OCI-LY7 (cell line): Measurements from ENCODE around the gene POLA2. TPM values are rescaled to one million over a fixed set of nuclear protein-coding genes. Genes with fewer than 3 reads are reported as not detected.
A peak's percentile ranks its signal among the peaks of the same experiment; 100 is the strongest.

Experiments used
- Bru-seq: library from RNA; stranded (reverse); fragments of 400-500 nt; gene quantifications from one replicate; lab custom pipeline; 2021; lab: Mats Ljungman, UMichigan
- BruChase-seq, 2 experiments: library from RNA; stranded (reverse); fragments of 400-500 nt; gene quantifications; one replicate each; lab custom pipeline; 2021; lab: Mats Ljungman, UMichigan
- BruUV-seq: library from RNA; stranded (reverse); fragments of 400-500 nt; replicated peaks from 2 replicates; lab custom pipeline; 2021; lab: Mats Ljungman, UMichigan
- CTCF ChIA-PET: fragments of 300-600 bp; sonication (Branson Sonifier 250); formaldehyde crosslinking; loops from one replicate; lab custom pipeline; 2022; ENCODE audit warnings: antibody characterized with exemption; ENCODE audit not compliant: unreplicated experiment; lab: Charles Lee
- POLR2A ChIA-PET: fragments of 300-600 bp; sonication (Branson Sonifier 250); formaldehyde crosslinking; loops from one replicate; lab custom pipeline; 2022; ENCODE audit warnings: antibody characterized with exemption; lab: Charles Lee
- DNase-seq: peaks from one replicate; pipeline ENCODE4 v3.0.0-alpha.2; 2015; ENCODE audit warnings: low spot score
- H2AFZ ChIP-seq: fragments of 200-600 bp; sonication (generic), shearing (Covaris generic); 2 replicates; pipeline ENCODE4 v1.6.1; 2014; ENCODE audit warnings: mild to moderate bottlenecking, antibody characterized with exemption, low read length, moderate library complexity
- H3K27ac ChIP-seq: fragments of 200-600 bp; sonication (generic); 2 replicates; pipeline ENCODE4 v1.5.1; 2014; ENCODE audit warnings: mixed run types, low read depth, mild to moderate bottlenecking, moderate library complexity, low read length, inconsistent platforms; ENCODE audit not compliant: poor library complexity, severe bottlenecking
- H3K36me3 ChIP-seq: fragments of 200-600 bp; sonication (generic); 2 replicates; pipeline ENCODE4 v1.6.1; 2014; ENCODE audit warnings: mild to moderate bottlenecking, antibody characterized with exemption, low read length, moderate library complexity, mixed read lengths; ENCODE audit not compliant: insufficient read depth
- H3K4me1 ChIP-seq: fragments of 200-600 bp; sonication (generic); 2 replicates; pipeline ENCODE4 v1.5.1; 2014; ENCODE audit warnings: mild to moderate bottlenecking, low read length; ENCODE audit not compliant: insufficient read depth, poor library complexity, severe bottlenecking
- H3K4me2 ChIP-seq: fragments of 200-600 bp; sonication (generic); 2 replicates; pipeline ENCODE4 v1.6.1; 2014; ENCODE audit warnings: mild to moderate bottlenecking, low read length
- H3K4me3 ChIP-seq: fragments of 200-600 bp; sonication (generic); 2 replicates; pipeline ENCODE4 v1.5.1; 2014; ENCODE audit warnings: mild to moderate bottlenecking, low read depth, low read length; ENCODE audit not compliant: poor library complexity, severe bottlenecking
- H3K79me2 ChIP-seq: fragments of 200-600 bp; sonication (generic); 2 replicates; pipeline ENCODE4 v1.6.1; 2016; ENCODE audit warnings: low read depth, mild to moderate bottlenecking, low read length, moderate library complexity, mixed read lengths; ENCODE audit not compliant: insufficient read depth
- H3K9me2 ChIP-seq: fragments of 200-600 bp; sonication (generic); 2 replicates; pipeline ENCODE4 v1.6.1; 2016; ENCODE audit warnings: mild to moderate bottlenecking, low read length, mixed read lengths; ENCODE audit not compliant: insufficient read depth
- H3K9me3 ChIP-seq: fragments of 200-600 bp; sonication (generic); 2 replicates; pipeline ENCODE4 v1.6.1; 2014; ENCODE audit warnings: mild to moderate bottlenecking, mixed run types, low read length, mixed read lengths
- H4K20me1 ChIP-seq: fragments of 200-600 bp; sonication (generic); 2 replicates; pipeline ENCODE4 v1.6.1; 2014; ENCODE audit warnings: mild to moderate bottlenecking, antibody characterized with exemption, low read length, moderate library complexity, mixed read lengths; ENCODE audit not compliant: insufficient read depth
- EZH2phosphoT487 ChIP-seq: fragments of 200-600 bp; sonication (generic); IDR thresholded peaks from 2 replicates; pipeline ENCODE4 v1.6.1; 2018; ENCODE audit warnings: low read depth, borderline replicate concordance, mild to moderate bottlenecking, mixed run types, antibody characterized with exemption, low read length, moderate library complexity, mixed read lengths
- intact Hi-C: fragments of 100-400 bp; cut with micrococcal nuclease; formaldehyde crosslinking; loops from one replicate; pipeline ENCODE4 v1.10.0; 2022; ENCODE audit not compliant: unreplicated experiment
- long read RNA-seq: library from polyadenylated mRNA; stranded (forward); transcript quantifications from one replicate; pipeline ENCODE4 v2.0.0, GENCODE V29; 2022
- total RNA-seq, 2 experiments: library from RNA; depleted of rRNA in 1 of 2; stranded (reverse); fragments of >200 nt in 1 of 2; shearing (Covaris generic) in 1 of 2; gene quantifications; 2 replicates each; pipeline ENCODE4 v1.2.3, GENCODE V29; 2014 to 2022
- TF ChIP-seq, protein P1 (sequence below): fragments of 200-600 bp; sonication (generic); conservative IDR thresholded peaks from 2 replicates; pipeline ENCODE4 v1.5.1; 2014; ENCODE audit warnings: mild to moderate bottlenecking, antibody characterized with exemption, low read length, moderate library complexity, mixed read lengths

Gene POLA2, protein sequence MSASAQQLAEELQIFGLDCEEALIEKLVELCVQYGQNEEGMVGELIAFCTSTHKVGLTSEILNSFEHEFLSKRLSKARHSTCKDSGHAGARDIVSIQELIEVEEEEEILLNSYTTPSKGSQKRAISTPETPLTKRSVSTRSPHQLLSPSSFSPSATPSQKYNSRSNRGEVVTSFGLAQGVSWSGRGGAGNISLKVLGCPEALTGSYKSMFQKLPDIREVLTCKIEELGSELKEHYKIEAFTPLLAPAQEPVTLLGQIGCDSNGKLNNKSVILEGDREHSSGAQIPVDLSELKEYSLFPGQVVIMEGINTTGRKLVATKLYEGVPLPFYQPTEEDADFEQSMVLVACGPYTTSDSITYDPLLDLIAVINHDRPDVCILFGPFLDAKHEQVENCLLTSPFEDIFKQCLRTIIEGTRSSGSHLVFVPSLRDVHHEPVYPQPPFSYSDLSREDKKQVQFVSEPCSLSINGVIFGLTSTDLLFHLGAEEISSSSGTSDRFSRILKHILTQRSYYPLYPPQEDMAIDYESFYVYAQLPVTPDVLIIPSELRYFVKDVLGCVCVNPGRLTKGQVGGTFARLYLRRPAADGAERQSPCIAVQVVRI
- 47.5 and 50.0 TPM in 2 replicates for total RNA-seq (2014; rRNA removed; shearing (Covaris generic))
- total RNA-seq (2022): 89.1 and 103 TPM in 2 replicates
- Bru-seq, nascent RNA: percentile 82 among the genes with signal in this experiment
- BruChase-seq, experiment 1, labeled RNA remaining after a 6-hour chase: percentile 91 among the genes with signal in this experiment
- percentile 93 among the genes with signal in this experiment for BruChase-seq, experiment 2, labeled RNA remaining after a 2-hour chase
- long read RNA-seq, transcript POLA2-201 (18 exons, 3,744 nt): major isoform, 61 of 93 reads
- long read RNA-seq, partial matches to known transcripts: 11 of 93 reads
- long read RNA-seq, other reads (novel, unspliced or antisense): 20 of 93 reads

DNA sequence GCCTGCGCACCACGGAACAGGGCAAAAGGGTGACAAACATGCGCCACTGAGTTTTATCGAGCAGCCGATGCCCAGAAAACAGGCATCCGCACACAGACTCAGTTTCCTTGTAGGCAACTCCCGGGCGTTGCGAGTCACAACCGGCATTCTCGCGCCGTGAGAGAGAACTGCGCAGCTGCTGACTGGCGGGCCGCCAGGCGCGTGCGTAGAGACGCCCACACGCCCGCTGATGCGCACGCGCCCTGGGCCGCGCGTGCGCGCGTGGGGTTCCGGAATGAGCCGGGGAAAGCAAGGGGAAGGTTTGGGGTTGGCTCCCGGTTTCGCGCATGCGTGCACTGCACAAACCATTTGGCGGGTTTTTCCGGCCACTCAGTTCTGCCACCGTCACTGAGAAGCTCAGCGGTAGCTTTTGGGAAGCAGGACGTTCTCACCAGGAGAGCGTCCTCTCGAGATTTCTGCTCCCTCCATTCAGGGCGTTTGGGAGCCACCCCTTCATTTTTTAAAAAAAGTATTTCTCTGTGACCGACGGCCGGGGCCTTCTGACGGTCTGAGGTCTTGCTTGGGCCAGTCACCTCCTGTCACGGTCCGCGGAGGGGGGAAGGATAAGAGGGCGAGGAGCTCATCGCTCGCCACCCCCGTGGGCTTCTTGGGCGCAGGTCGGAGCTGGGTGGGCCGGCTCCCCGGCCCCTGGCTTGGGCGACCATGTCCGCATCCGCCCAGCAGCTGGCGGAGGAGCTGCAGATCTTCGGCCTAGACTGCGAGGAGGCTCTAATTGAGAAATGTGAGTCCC is at the start of gene POLA2:
Gene POLA2 (plus strand): TSS at position 372 of the 790 bp plus-strand sequence. CDS start 331 bp downstream, at position 703.
- intact Hi-C loops: loop anchor here (2.0 to 10.0 kb wide), 2 partner anchors 53 to 247 kb away; partner anchors contain the start of genes ARL2 and CDC42EP2
- Histone ChIP-seq H3K9me2 (no peaks in the 10 kb centered on the region), H3K4me2 (peak within 1 kb of the TSS; percentile 99)

DNA sequence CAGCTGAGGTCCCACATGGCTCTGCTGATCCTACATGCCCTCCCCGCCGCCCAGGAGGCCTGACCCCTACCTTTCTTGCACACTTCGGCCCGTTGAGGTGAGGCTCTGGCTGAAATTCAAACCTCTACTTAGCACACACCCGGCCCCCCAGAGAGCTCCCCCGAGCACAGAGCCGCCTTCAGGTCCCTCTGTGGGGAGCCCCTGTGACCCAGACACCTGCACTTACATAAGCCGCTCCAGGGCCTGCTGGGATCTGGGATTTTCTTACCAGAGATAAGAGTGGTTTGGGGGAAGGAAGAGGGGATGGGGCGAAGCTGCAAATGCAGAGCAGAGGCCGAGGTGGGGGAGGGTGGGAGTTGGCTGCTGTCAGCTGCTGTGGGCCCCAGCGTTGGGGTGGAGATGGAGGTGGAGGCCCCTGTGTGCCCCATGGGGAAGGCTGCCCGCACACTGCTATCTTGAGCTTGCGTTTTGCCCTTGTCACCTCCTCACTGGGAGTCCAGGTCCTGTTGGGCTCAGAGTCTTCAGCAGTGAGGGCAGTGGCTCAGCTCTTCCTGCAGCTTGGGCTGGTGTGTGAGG is 49.4 kb upstream of the POLA2 start:
- intact Hi-C loops: no loop called here
- DNase-seq: no peak
- BruUV-seq: no TSS peak
- Histone ChIP-seq H3K36me3 (peaks cover 16% of the 10 kb centered on the region; the same call in 1 of the 2 replicates), H3K27ac (no peak overlapping the region), H3K4me2 (no peak overlapping the region), H3K9me3 (no peaks in the 10 kb centered on the region), H4K20me1 (no peaks in the 10 kb centered on the region), H2AFZ (no peak overlapping the region), H3K4me3 (no peak overlapping the region), H3K4me1 (no peaks in the 10 kb centered on the region), H3K79me2 (no peaks in the 10 kb centered on the region), H3K9me2 (no peaks in the 10 kb centered on the region)
- CTCF ChIA-PET: interaction anchor here (0.8 kb wide), 1 partner anchor 100 kb away, joined by 4 read pairs; the partner anchor contains the start of gene TM7SF2
- no peak for TF ChIP-seq EZH2phosphoT487
- TF ChIP-seq, protein P1, sequence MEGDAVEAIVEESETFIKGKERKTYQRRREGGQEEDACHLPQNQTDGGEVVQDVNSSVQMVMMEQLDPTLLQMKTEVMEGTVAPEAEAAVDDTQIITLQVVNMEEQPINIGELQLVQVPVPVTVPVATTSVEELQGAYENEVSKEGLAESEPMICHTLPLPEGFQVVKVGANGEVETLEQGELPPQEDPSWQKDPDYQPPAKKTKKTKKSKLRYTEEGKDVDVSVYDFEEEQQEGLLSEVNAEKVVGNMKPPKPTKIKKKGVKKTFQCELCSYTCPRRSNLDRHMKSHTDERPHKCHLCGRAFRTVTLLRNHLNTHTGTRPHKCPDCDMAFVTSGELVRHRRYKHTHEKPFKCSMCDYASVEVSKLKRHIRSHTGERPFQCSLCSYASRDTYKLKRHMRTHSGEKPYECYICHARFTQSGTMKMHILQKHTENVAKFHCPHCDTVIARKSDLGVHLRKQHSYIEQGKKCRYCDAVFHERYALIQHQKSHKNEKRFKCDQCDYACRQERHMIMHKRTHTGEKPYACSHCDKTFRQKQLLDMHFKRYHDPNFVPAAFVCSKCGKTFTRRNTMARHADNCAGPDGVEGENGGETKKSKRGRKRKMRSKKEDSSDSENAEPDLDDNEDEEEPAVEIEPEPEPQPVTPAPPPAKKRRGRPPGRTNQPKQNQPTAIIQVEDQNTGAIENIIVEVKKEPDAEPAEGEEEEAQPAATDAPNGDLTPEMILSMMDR: no peak
- POLR2A ChIA-PET: interaction anchor here (0.7 kb wide), 1 partner anchor 69 kb away, joined by 3 read pairs; no protein-coding TSS in a partner anchor

More for the DNA sequence above, at the start of gene POLA2:
- peak; percentile 98 for DNase-seq
- H3K79me2 ChIP-seq: peaks cover 46% of the 10 kb centered on the region
- TF ChIP-seq EZH2phosphoT487: no peak
- TF ChIP-seq, protein P1: no peak
- no peaks in the 10 kb centered on the region for H3K9me3 ChIP-seq
- peak within 1 kb of the TSS; percentile 89 for H2AFZ ChIP-seq
- H3K36me3 ChIP-seq: peaks cover 32% of the 10 kb centered on the region
- H3K4me3 ChIP-seq: peak within 1 kb of the TSS; percentile 78
- H4K20me1 ChIP-seq: 0 out of 2 replicates have a peak, but pooled peaks cover 10% of the 10 kb centered on the region
- ChIA-PET POLR2A (interaction anchor here (0.6 to 2.1 kb wide), 10 partner anchors 9 to 151 kb away, joined by 3 to 11 read pairs (median 4); partner anchors contain the start of genes CAPN1, DPF2 and ZNHIT2), CTCF (interaction anchor here (0.9 kb wide), 1 partner anchor 19 kb away, joined by 3 read pairs; no protein-coding TSS in a partner anchor)
- no TSS peak for BruUV-seq
- H3K27ac ChIP-seq: peak within 1 kb of the TSS; percentile 70
- peaks cover 25% of the 10 kb centered on the region for H3K4me1 ChIP-seq
